ENCODE results near the gene TMEM163.
"Not testable (repeated sequence)": the region's sequence is repeated elsewhere in the genome, so short reads cannot be mapped to it uniquely, and the experiment has no call there.

Gene TMEM163

DNA sequence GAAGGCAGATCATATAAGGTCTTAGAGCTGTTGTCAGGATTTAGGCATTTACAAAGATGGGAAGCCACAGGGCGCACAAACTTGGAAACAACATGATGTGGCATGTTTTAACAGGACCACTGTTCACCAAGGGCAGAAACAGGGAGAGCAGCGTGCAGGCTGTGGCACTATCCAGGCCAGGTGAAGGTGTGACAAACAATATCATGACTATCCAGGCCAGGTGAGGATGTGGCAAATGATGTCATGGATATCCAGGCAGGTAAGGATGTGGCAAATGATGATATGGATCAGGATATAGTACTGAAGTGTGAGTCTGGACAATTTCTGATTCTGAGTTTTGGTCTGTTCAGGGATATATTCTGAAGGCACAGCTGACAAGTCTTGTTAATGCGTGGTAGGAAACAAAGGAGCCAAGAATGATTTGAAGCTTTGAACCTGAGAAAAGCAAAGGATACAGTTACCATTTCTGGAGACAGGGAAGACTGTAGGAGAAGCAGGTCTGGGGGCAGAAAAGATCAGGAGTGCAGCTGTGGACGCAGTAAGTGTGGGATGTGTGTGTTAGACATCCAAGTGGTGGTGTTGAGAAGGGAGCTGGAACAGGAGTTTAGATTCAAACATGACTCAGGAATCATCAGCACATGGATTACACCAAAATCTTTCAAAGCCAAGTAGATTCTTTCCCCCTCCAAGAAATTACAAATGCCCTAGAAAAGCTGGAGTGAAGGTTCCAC lies 205.9 kb downstream of the TMEM163 start:
- no peak for DNase-seq

DNA sequence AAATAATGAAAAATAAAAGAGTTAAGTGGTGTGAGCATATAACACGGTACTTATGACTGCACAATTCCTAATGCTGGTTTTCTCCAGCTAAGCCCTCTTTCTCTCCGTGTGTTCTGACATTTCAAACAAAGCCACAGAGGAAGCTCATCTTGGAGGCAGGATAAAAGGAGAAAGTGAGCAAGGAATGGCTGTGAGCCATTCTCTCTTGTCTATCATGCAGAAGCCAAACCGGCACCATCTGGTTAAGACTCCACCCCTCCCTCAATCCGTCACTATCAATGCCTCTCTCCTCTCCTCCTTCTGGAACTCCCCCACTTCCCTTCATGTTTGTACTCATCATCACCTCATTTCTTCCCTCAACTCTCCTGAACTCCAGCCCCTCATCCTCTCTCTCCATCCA lies 210.4 kb downstream of the TMEM163 start:
- no peak for DNase-seq

DNA sequence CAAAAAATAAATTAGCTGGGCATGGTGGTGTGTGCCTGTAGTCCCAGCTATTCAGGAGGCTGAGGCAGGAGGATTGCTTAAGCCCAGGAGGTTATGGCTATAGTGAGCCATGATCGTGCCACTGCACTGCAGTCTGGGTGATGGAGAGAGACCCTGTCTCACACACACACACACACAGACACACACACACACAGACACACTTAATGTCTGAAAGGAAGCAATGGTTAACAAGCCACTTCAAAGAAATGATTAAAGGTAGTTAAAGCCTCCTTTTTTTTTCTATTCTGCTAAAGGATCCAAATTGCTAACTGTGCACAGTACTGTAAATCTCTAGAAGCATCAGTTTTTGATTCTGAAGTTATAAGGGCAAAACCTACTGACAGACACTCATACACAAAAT lies 211.1 kb downstream of the TMEM163 start:
- DNase-seq, result no peak

DNA sequence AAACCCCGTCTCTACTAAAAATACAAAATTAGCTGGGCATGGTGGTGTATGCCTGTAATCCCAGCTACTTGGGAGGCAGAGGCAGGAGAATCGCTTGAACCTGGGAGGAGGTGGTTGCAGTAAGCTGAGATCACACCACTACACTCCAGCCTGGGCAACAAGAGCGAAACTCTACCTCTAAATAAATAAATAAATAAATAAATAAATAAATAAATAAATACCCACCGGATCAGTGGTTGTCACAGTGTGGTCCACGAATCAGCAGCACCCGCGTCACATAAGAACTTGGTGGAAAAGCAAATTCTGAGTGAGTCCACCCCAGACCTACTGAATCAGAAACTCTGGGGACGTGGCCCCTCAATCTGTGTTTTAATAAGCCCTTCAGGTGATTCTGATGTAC lies 211.6 kb downstream of the TMEM163 start:
- DNase-seq, result not testable (repeated sequence)

DNA sequence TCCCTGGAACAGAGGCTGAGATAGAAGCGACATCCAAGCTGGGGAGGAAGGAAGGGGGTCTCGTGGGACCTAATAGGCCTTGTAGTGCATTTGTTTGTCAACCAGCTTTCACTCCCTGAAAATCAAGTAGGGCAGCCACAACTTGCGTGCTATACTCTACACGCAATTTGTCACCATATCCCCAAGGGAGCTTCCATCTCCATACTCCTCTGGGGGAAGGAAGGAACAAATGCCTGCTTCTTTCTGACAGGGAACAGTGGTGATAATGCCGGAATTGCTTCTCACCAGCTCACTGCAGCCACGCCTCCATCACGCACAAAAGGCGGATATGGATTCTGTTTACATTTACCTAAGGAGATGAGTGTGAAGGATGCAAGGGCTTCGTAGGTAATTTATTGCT lies 213.4 kb downstream of the TMEM163 start:
- no peak for DNase-seq

DNA sequence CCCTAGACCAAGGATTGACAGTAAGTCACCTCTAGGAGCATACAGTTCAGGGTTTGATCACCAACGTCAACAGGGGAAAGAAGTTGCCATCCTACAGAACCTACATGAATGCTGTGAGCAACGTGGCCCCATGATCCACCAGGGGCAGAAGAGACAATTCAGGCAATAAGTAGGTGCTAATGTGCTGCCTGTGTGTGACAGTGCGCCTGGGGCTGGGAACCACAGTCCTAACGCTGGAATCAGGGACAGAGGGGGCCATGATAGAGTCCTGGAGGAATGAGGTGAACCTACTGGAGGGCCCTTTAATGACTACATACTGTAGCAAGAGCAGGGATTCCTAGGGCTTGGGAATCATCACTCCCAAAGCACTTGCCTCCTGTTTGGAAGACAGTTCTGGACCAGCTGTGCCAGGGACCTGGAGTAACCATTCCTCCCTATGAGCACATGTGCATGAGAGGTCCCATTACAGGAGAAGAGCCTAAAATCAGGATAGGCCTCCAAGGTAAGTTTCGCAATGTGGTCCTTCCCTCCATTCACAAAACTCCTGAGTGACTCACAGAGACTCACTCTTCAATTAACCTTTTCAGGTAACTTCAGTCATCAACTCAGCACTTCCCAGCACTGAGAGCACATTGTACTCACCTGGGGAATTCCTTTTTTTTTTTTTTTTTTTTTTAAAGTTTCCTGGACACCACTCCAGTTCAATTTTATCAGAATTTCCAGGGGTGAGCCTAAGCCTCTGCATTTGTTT lies 214.0 kb downstream of the TMEM163 start:
- no peak for DNase-seq

DNA sequence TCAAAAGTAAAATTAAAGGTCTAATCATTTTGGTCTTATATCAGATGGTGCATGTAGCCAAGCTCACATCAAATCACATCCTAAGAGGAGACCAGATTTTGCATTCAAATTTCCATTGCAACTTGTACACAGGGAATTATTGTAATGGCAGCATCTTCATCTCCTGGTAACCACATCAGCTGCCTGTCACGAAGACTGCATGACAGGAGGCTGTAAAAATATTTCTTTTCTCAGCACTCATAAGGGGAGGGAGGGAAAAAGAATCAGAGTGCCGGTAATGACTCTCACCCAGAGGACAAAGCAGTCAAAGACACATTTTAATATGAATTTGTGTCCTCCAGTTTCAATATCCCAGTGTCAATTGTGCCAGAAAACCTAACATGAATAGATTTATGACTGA lies 216.7 kb downstream of the TMEM163 start:
- DNase-seq, result no peak

DNA sequence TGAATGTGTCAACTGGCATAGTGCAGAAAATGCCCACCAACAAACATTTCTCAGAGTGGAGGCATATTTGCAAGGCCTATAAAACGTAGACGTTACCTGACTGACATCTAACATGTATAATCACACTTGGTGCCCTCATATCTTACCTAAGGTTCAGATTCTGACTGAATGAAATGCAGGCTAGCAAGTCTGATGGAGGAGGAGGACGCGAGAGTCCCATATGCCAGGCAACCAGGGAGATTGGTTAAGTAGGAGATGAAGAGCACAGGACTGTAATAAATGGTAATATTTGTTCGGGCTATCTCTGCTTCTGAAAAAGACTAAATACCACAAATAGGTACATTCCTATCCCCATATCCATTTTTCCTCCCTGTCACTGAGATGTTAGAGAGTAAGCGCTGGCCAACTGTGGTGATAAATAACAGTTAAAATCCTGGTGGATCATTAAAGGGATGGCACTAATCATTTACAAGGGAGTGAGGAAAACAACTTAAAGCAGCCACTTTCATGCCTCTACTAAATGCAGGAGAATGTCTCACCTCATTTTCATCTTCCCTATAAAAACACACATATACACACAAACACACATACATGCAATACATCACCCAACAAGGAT lies 217.2 kb downstream of the TMEM163 start:
- no peak for DNase-seq

DNA sequence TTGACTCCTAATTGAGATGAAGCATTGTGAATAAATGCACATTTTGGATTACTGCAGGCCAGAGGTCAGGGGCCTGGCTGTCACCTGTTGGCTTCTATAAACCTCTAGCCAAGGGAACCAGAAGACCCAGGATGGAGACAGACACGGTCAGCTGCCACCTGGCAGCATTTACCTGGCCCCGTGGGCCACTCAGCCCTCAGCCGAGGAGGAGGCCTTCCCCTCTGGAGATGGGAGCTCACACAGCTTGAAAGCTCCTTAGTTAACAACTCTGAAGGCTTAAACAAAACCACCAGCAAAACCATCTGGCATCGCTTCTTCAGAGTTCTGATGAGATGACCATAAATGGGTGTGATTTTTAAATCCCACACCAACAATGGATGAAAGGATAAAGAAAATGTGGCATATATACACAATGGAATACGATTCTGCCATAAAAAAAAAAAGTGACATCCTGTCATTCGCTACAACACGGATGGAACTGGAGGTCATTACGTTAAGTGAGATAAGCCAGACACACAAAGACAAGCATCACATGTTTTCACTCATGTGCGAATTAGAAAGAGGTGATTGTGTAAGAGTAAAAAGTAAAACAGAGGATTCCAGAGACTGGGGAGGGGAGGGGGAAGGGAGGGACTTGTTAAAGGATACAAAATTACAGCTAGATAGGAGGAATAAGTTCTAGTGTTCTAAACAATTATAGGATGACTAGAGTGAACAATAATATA lies 218.4 kb downstream of the TMEM163 start:
- DNase-seq, result no peak

DNA sequence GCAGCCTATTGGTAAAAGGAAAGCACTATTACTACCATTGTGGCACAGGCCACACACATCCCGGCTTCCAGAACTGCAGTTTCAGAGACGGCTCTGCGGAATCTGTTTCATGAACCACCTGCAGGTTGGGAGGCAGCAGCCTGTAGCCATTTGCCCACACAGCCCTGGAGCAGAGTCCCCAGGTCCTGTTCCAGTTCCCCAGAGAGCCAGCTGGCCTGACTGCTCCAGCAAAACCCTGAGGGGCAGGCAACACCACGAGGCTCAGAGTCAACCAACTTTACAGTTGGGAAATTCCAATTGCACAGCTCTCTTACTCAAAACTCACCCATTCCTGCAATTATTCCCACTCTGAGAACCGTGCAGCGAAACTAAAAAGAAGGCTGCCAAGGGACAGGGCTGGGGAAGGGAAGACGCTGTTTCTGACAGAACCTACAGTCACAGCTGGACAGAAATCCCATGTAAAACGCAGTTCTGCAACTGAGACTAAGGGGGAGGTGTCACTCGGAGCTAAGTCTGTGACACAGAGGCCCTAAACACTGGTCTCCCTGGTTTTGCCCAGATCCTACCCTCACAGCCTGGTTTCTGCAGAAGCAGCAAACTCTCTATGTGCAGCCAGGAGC lies 219.4 kb downstream of the TMEM163 start:
- no peak for DNase-seq

DNA sequence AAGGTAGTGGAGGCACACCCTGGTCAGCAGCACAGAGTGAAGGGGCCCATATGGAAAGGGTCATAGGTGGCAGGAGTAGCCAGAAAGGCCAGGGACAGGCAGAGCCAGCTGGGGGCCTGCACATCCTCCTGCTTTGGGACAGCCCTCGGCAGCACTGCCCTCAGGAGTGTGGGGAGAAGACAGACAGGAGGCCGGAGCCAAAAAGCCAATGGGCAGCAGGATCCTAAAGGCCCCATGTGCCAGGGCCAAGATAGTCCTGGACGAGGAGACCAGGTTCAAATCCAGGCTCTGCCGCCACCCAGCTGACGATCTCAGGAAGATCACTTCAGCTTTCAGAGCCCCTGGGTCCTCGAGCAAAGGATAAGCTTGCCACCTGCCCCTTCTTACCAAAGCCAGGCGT lies 220.1 kb downstream of the TMEM163 start:
- no peak for DNase-seq

DNA sequence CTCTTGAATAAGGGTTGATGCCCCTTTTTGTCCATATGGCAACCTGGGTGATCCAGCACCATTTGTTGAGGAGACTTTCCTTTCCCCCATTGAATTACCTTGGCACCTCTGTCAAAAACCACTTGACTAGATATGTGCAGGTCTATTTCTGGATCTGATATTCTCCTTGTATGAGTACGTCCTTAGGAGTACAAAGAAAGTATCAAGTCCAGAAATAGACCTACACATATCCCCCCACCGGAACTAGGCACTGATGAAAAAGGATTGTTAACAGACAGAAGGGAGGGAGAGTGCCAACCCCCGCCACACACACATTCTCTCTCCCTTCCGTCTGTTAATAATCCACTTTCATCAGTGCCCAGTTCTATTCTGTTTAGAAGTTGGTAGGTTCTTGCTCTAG lies 225.0 kb downstream of the TMEM163 start:
- DNase-seq, result no peak

DNA sequence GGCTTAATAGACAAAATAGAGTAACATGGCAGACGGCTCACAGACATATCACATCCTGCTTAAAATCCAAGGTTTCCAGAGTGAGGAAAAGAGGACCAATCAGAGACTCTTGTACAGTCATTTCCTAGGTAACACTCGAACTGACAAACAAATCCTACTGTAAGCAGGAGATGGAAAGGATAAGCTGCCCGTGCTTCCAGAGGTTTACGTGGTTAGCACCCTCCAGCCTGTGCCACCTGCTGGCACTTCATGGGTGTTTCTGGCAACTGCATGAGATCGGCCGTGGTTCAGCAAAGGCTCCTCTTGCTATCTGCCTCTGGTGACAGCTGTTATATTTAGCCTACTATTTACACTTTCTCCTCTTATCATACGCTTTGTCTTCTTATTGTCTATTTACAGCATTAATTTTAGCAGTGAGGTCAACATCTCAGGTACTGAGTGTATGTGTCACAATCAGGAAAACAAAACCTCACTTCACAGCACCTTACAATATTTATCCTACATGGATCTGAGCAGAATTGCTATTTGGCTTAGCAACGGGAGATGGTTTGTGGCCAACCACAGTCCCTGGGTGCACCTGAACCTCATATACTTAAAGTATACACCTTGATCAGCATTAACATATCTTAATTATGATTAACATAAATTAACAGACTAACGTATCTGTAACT lies 226.9 kb downstream of the TMEM163 start:
- peak; percentile 31 for DNase-seq

DNA sequence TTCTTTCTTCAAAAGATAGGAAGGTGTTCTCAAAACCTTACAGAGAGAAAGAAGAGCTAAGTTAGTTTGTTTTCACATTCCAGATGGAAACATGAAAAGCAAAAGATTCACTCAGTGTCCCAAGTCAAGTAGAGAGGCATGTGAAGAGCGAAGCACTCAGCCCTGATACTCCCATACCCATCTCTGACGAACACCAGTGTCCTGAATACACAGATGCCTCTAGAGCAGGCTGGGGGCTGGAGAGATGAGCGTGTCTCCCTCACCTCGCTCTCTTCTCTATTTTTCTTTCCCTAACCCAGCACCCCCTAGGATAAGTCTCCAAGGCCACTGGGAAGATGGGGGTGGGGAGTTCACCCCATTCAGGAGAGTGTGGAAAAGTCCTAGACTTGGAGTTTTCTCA lies 227.8 kb downstream of the TMEM163 start:
- no peak for DNase-seq

DNA sequence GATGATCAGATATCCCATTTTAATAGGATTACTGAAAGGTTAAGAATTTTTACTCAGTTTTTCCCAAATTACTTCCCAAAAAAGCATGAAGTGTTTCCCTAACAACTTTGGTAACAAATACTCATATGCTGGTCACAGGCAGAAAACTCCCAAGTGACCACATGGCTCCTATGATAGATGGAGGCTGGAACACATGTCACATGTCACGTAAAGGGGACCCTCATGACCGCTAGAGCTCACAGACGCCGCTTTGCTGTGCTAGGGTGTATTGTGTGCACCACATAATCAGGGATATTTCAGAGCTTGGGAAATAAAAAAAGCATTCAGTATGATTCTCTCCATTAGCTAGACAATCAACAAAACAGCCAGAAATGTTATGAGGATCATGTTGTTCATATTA lies 228.2 kb downstream of the TMEM163 start:
- no peak for DNase-seq

DNA sequence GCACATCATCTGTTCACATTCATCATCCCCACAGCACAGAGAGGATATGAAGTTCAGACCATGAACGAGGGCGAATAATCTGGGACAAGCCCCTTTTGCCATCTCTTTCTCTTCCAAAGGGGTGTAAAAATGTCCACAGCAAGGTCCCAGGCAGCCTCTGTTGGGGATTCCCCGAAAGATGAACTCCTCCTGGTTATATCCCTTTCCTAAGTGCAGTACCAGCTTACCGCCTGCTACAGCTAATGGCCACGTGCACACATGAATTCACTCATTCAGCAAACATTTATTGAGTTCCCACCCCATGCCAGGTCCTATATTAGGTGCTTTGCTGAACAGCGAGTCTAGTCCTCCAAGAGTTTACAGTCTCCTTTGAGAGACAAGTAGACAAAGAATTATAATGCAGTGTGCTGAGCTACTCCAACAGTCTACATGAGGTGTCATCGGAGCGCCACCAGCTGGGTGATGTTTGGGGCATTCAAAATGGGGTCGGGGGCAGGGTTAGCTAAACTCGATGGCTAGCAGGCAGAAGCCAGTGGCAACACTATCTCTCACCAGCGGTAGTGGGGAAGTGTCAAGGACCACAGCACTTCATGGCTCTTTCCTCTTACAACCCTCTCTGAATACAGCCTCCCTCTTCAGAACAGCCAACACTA lies 228.9 kb downstream of the TMEM163 start:
- DNase-seq, result no peak

DNA sequence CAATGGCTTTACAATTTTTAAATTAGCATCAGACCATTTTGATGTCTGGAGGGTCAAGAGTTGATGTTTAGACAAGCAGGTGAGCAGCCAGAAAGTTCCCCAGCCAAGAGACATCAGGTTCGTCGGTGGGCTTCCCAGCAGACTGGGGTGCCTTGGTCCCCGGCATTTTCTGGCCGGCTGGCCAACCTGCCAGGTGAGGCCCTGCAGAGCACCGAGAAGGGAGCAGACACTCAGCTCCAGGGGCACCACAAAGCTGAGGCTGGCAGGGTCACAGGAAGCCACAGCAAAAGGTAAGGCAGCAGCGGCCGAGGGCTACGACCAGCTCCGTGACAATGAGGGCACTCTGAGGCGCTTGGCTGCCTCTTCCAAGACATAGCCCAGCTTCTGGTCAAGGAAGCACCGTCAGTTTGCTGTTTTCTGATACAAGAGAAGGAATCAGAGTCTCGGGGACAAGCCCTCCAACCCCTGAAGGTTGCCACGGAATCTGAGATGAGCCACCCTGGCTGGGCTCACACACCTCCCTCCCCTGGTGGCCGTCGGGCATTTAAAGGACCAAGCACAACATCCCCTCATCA lies 235.9 kb downstream of the TMEM163 start:
- no peak for DNase-seq

DNA sequence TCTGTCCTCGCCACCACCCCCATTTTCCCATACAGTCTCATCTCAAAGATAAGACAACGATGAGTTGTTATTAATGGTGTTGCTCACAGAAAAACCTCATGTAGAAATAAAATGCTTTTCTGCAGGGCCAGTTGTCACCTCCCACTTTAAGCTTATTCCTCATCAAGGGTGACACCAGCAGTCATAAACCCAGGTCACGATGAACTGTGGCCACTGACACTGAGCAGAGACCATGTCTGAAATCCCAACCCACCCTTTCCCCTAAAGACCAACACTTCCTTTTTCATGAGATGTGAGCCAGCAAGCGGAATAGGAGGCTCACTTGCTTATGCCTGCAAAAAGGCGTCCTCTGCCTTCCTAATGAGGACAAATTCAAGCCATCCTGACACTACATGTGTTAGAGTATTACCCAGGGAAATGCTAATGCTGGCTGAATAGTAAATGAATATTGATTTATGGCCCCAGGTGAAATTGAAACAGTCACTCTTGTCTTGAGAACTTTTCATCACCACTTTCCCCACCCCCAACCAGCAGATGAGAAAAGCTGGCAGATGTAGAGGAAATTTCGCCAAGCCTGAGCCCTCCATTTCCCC lies 236.6 kb downstream of the TMEM163 start:
- no peak for DNase-seq

DNA sequence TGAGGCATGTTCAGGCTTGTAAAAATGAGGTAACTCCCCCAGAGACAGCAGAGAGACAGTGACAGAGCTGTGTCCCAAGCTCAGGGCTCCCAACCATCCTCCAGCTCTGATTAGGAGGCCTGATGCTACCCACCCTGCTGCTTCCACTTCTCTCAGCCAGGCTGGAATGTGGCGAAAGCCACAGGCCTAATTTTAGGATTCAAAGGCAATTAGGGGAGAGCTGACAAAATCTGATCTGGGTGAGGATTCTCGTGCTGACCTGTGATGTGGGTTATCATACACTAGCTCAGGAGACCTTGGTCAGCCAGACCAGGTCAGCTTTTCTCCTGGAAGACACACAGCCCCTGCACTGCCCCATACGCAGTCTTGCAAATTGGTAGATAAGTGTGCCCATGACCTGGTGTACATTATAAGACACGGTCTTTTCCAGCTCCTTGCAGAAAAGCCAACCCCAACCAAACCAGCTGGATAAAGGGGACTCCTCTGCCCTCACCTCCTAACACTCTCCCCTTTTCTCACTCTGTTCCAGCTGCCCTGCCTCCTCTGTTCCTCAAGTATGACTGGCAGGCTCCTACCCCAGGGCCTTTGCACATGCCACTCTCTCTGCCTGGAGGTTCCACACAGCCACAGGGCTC lies 239.0 kb downstream of the TMEM163 start:
- no peak for DNase-seq

DNA sequence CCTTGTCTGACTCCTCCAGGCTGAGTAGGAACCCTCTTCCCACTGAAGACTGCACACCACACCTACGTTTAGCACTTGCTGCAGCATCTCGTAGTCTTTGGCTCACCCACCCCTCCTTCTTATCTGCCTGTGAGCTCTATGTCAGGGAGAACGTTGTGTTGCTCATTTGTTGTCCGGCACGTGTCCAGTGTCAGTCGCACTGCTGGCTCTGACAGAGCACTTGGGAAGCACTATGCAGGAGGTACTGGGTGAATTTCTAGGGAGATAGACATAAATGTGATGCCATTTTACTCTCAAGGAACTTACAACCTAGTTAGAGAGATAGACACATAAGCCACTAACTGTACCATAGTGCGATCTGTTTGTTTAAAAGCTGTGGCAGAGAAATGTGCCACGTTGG lies 241.8 kb downstream of the TMEM163 start:
- not testable (repeated sequence) for DNase-seq
